Right kidney (tissue), 1 donor: ENCODE measurements around the gene KPNA3.
"Not testable (repeated sequence)": the region's sequence is repeated elsewhere in the genome, so short reads cannot be mapped to it uniquely, and the experiment has no call there.

Source experiments
- DNase-seq: peaks from one replicate; pipeline ENCODE4 v3.0.0-alpha.2; 2016

Gene KPNA3

DNA sequence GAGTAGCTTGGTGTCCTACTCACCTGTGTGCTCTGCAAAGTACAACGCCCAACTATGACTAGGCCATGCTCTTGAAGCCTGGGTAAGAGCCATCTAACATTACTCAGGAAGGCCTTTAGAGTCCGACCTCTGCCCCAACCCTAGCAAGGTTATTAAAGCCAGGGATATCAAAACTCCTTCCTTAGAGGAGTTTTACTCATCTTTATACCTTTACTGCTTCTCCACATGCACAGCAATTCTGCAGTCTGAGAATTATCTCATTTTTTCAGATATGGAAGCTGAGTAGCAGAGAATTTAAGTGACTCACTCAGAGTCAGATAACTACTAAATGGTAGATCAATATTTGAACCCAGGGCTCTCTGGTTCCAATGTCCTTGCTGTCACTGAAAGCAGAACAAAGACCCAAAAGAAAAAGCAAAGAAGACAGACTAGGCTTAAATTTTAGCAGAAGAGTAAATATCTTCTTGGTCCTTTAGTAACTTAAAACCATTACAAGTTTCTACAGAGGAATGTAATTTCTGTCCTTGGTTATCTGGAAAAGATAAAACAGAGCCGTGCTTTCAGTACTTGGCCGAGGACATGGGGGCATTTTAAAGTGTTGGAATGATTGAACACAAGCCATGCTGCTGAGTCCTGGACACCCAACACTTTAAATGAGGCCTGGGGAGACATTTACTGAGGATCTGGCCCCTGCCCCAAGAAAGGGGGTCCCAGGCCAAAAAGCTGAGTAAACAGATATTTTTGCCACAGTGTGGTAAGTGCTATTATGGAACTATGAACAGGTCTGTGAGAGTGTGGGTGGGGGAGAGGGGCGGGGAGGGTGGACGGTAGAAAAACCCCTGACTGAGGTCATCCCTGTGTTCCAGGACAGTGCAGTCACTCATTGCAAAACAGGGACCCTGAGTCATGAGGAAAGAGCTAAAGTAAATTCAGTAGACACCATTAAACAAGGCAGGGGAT, 18.4 kb upstream of the KPNA3 start:
- DNase-seq: no peak

DNA sequence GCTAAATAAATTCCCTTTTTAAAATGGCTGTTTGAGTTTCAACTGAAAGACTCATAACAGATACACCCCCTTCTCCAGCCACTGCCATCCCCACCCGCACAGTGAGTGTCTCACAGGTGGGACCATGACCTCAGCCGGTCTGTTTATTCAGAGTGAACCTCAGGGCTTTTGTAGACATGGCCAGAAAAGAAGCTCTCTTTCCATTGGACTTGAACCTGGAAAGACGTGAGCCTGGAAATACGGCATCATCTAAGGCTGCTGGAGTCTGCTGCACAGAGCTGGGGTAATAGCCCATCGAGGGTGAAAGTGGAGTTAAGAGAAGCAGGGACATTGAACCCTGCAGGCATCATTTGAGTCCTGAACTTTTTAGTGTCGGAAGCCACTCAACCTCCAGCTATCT, 15.2 kb upstream of the KPNA3 start:
- no peak for DNase-seq

DNA sequence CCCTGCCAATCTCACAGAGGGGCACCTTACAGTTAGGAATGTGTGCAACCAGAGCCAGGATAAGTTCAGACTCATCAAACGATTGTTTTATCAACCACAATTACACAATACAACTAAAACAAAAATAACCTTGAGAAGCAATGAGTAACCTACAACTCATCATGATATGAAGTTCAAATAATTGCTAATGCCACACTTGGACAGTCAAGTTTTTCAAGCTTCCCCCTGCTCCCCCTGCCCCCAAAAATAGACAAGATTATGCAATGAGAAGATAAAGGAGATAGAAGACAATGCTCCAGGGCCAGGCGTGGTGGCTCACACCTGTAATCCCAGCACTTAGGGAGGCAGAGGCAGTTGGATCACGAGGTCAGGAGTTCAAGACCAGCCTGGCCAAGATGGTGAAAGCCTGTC, 13.6 kb upstream of the KPNA3 start:
- no peak for DNase-seq

DNA sequence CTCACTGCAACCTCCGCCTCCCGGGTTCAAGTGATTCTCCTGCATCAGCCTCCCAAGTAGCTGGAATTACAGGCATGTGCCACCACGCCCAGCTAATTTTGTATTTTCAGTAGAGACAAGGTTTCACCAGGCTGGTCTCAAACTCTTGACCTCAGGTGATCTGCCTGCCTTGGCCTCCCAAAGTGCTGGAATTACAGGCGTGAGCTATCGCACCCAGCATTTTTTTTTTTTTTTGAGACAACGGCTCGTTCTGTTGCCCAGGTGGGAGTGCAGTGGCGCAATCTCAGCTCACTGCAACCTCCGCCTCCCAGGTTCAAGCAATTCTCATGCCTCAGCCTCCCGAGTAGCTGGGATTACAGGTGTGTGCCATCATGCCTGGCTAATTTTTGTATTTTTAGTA, 10.6 kb upstream of the KPNA3 start:
- DNase-seq: not testable (repeated sequence)

DNA sequence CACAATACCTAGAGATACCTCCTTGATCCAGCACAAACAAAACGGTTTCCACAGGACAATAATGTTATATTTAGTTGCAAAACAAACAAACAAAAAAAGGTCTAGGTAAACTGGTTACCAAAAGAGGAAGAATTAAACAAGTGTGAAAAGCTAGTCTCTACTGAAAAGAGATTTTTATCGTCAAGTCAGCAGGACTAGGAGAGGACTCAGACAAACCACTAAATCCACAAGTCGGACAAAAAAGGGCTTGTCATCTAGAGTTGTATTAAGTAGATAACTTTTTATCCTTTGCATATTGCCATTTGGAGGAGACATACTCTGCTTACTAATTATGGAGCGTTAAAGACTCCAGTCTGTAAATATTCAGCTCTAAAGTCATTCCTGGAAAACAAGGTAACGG, 9.9 kb upstream of the KPNA3 start:
- no peak for DNase-seq

DNA sequence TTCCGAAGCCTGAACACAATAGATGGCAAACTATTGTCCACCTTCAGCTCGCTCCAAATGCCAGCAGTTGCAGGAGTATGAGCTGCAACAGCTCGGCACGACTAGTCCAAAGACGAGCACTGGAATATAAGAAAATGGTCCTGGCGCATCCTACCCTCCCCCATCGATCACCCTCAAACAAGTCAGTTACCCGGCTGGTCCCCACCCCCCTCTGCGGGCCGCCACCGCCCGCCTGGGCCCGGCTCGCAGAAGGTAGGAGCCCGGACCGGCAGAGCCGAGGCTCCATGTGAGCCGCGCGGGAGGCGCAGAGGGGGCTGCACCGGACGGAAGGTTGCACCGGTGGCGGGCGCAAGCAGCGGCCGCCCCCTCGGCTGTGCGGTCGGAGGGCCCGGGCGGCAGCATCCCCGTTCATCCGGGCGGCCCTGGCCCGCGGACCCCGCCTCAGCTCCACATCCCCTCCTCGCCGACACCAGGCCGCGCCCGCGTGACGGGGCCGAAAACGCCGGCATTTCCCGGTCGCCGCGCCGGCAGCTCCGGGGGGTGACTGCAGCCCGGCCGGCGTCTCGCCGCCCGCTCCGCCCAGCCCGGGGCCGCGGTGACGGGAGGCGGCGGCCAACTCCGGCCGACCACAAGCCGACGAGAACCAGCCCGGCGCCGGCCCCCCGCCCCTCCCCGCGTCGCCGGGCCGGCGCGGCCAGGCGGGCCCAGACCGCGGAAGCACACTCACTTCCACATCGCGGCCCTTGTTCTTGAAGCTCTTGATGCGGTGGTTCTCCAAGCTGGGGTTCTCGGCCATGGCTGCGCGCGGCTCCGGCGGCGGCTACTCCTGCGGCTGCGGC, 552 bp downstream of the KPNA3 start:
- DNase-seq: peak; percentile 86

DNA sequence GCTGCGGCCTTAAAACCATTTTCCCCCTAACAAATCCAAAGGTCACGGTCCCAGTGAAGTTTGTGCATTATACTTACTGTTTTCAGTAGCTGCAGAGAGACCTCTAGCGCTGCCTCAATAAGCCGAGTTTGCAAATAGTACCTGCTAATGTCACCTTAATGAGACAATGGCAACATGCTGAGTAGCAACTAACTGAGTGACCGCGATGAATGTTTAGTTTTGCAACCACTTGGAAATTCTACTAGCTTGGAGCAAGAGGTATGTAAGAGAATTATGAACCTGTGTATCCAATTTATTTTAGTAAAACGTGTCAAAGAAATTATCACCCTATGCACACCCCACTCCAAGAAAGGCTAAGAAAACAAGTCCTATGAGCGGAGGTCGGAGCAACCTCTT, 1.2 kb downstream of the KPNA3 start:
- no peak for DNase-seq

DNA sequence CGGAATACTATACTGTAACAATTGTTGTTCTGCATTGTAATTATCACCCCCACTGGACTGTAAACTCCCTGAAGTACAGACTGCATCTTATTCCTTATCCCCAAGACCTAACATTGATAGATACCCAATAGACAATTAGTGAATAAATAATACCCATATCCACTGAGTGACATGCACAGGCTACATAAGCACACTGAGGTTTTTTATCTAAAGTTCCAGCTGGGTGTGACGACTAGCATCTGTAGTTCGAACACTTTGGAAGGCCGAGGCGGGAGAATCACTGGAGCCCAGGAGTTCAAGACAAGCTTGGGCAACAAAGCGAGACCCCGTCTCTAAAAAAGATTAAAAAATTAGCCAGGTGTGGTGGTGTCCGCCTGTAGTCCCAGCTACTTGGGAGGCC, 2.5 kb downstream of the KPNA3 start:
- DNase-seq: no peak

DNA sequence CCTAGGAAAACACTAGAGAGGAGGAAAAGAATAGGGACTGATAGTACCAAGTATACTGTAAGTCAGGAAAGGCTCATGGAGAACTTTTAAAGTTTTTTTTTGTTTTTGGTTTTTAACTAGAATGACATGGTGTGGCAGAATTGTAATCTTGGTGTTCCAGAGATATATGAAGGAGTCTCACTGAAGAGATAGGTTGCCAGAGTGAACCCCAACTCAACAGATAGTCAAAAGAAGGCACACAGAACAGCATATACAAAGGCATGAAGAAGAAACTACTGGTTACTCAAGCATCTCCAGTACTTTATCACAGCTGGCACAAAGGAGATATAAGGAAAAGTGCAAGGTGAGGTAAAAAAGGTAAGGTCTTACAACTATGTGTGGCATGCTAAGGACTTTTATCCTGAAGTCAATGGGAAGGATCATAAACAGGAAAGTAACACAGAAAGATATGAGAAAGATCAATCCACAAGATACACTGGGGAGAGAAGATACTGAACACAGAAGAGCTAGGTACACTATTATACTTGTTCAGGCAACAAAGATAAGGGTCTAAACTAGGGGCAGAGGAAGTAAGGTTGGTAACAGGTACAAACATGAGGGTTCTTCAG, 6.0 kb downstream of the KPNA3 start:
- no peak for DNase-seq

DNA sequence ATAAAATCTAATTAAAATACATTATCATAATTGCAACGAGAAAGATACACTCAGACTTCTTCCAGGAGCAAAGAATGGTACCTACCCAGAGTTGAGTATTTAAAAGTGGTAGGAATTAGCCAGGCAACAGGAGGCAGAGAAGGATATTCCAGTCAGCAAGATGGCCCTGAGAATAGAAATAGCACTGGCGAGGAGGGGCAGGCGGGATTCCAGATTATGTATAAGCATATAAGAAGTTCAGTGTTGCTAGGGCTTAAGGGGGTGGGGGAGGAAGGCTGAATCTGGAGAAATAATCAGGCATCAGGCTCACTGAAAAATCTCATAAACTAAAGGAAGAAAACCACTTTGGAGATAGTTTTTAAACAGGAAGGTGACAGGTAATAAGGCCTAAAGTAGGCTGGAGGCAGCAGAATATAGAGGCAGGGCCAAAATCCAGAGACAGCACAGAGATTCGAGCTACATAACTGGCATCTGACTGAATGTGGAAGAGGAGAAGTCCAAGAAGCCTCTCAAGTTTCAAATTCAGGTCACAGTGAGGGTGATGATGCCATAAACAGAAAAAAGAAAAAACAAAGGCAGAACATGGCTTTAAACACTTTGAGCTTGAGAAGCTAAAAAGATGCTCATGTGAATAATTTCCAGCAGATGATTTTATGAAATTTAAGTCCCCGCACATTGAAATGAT, 7.5 kb downstream of the KPNA3 start:
- DNase-seq: no peak

DNA sequence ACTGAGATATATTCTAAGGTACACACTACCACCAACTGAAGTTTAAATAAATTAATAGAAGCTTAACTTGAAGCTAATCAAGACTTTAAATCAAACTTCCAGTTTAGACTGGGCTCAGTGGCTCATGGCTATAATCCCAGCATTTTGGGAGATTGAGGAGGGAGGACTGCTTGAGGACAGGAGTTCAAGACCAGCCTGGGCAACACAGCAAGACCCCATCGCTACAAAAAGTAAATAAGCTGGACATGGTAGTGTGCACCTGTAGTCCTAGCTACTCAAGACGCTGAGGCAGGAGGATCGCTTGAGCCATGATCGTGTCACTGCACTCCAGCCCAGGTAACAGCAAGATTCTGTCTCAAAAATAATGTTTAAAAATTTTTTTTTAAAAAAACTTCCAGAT, 8.6 kb downstream of the KPNA3 start:
- DNase-seq: no peak

DNA sequence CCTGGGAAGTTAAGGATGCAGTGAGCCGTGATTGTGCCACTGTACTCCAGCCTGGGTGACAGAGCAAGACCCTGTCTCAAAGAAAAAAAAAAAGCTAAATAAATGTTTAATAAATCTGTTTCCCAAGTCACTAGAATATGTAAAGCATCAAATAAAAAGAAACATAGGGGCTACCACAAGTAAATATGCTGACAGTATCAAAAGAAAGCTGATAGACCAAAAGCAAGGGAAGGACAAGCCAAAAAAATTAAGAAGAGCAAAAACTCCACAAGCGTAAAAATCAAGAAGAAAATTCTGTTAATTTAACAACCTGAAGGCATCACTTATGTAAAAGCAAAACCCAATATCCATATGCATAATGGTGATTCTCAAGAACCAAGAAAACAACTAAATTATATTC, 9.7 kb downstream of the KPNA3 start:
- no peak for DNase-seq

DNA sequence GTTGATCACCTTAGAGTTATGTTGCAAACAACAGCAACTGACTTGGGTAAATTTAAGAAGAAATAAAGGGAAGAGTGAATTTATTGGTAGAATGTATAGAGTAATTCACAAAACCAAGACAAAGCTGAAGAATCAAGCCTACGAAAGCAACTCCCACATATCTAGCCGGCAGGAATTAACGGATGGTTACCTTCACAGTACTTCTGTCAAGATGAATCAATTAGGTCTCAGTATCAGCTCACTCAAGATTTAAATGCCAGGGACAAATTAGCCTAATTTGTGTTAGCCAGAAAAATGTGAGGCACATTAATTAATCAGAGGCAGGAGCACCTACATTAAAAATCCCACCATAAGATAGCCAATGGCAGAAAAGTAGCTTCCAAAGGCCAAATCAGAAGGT, 10.7 kb downstream of the KPNA3 start:
- DNase-seq: no peak

DNA sequence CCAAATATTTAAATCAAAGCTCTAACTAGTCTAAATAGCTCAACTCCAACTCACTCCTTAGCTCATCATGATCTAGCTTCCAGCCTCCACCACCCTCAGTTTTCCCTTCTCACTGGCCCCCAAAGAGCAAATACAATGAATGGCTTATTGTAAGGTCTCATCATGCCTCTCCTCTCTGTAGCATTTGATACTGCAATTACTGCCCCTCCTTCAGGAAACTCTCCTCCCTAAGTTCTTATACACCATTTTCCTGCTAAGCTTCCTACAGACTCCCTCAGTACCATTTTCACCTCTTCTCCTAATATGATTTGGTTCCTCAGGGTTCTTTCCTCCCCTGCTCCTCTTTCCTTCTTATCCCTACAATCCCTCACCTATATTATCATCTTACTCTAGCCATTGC, 12.8 kb downstream of the KPNA3 start:
- DNase-seq: no peak

DNA sequence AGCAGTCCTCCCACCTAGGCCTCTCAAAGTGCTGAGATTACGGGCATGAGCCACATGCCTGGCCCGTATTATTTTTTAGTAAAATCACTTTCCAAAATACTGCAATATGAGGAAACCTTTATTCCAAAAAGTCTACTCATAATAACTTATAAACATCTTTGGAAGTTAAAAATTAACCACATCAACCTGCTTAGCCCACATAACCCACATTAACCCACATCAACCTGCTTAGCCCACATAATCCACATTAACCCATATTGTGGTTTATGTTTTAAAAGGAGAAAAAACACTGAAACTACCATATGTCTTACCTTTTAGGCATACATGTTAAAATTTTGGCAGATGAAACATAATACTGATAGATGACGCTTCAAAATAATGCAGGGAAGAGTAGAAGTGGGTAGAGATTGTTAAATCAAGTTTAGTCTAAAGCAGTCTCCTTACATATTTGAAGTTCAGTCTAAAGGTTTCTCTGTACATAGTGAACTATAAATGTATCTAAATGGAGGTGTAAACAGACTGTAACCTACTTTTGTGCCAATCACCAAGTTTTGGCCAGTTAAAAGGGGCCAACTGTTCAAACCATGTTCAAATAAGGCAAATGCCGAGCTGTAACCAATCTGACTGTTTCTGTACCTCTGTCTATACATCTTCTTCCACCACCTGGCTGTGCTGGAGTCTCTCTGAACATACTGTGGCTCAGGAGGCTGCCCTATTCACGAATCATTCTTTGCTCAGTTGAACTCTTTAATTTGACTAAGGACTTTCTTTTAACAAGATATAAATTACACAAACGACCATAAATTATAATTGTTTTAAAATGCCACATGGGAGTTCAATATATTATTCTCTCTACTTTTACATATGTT, 14.5 kb downstream of the KPNA3 start:
- DNase-seq: no peak

DNA sequence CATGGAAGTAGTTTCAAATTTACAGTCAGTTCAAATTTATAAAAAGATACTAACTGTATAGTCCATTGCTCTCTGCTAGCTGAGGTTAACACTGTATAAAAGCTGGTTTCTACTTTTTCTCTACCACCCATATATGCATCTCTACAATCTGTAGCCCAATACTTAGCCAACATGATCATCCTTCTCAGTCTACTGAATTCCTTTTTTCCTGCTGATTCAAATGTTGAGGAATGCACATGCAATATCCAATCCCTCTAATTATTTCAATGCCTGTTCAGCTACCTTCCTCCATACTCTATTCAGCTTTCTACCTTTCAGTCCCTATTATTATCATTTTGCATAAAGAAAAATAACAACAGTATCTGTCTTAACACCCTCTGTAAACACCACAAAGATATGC, 15.6 kb downstream of the KPNA3 start:
- DNase-seq: no peak

DNA sequence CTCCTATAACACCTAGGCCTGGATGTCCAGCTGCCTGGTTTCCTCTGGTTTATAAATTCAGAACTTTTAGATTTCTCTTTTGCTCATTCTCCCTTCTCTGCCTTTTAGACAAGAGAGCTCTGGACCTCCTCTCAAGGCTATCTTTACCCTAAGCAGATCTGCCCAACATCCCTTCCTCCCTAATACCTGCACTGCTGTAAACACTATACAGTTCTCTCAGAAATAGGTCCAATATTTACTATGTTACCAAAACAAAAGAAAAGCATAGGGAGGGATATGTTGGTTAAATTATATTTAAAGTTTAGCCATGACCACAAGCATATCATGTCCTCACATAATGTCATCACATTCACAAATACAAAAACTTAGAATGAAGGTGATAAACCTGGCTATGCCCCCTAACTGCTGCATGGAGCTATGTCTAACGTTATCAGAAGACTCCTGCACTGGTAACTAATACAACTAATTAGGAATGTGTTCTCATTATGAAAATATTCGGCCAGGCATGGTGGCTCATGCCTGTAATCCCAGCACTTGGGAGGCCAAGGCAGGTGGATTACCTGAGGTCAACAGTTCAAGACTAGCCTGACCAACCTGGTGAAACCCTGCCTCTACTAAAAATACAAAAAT, 18.0 kb downstream of the KPNA3 start:
- no peak for DNase-seq

DNA sequence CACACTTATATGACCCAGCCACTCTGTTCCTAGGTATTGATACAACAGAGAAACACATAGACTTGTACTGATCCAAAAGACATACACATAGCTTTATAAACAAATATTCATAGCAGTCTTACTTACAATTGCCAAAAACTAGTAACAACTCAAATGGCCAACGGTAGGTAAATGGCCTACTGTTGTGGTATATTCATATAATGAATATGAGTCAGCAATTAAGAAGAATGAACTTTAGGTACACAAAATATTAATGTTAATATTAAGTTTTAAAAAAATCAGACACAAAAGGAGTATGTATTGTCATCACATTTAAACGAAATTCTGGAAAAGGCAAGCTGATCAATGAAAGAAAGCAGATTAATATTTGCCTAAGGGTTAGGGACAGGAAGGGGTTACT, 19.7 kb downstream of the KPNA3 start:
- DNase-seq: no peak

DNA sequence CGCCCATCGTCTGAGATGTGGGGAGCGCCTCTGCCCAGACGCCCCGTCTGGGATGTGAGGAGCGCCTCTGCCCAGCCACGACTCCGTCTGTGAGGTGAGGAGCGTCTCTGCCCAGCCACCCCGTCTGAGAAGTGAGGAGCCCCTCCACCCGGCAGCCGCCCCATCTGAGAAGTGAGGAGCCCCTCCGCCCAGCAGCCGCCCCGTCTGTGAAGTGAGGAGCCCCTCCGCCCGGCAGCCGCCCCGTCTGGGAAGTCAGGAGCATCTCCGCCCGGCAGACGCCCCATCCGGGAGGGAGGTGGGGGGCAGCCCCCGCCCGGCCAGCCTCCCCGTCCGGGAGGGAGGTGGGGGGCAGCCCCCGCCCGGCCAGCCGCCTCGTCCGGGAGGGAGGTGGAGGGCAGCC, 30.7 kb downstream of the KPNA3 start:
- not testable (repeated sequence) for DNase-seq

DNA sequence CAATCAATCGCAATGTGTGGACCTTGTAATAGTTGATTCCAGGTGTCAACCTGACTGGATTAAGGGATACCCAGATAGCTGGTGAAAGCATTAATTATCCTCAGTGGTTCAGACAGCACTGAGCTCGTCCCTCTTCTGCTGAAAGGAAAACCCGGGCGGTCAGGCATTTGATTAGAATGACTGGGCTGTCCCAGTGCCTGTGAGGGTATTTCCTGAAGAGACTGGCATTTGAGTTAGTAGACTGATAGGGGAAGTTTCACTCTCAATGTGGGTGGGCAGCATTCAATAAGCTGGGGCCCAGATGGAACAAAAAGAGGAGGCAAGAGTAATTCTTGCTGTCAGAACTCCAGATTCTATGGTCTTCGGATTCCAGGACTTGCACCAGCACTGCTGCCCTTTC, 31.9 kb downstream of the KPNA3 start:
- no peak for DNase-seq

DNA sequence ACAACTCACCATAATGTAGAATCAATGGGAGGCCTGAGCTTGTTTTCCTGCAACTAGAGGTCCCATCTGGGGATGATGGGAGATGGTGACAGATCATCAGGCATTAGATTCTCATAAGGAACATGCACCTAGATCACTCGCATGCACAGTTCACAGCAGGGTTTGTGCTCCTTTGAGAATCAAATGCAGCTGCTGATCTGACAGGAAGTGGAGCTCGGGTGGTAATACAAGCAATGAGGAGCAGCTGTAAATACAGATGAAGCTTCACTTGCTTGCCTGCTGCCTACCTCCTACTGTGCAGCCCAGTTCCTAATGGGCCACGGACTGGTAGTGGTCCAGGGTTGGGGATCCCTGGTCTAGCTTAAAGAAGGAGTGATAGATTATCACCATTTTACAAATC, 33.0 kb downstream of the KPNA3 start:
- DNase-seq: no peak
